Lower leg skin (tissue), 4 donors: ENCODE results near the gene BPIFB2. TPM values are rescaled to one million over a fixed set of nuclear protein-coding genes. Genes with fewer than 3 reads are reported as not detected.

Experiments
- DNase-seq, 2 donors: peaks; one replicate each; pipeline ENCODE4 v3.0.0-alpha.2; 2019; ENCODE audit warnings: low spot score in 2 of 2
- H3K4me3 ChIP-seq: fragments of 200-600 bp; sonication (generic); 2 replicates; pipeline ENCODE4 v1.5.1; 2017; ENCODE audit warnings: mild to moderate bottlenecking, low read depth; ENCODE audit not compliant: poor library complexity, severe bottlenecking
- POLR2A ChIP-seq, 2 donors: fragments of 450-650 bp; IDR thresholded peaks; one replicate each; pipeline ENCODE4 v1.6.1; 2016 to 2017; ENCODE audit warnings: antibody characterized with exemption in 2 of 2, mild to moderate bottlenecking in 1 of 2, moderate library complexity in 1 of 2
- WGBS, 2 donors: methylation state at CpG; one replicate each; pipeline ENCODE4 v1.1.5; 2018; 5-methylcytosine and 5-hydroxymethylcytosine counted together
- intact Hi-C: fragments of 100-400 bp; cut with DNase I; formaldehyde crosslinking; loops from one replicate; pipeline ENCODE4 v1.15.0; 2023; ENCODE audit warnings: low total_unique reads
- total RNA-seq, 4 donors: library from RNA; depleted of rRNA; stranded (reverse); fragments of >200 nt; gene quantifications; one replicate each; pipeline ENCODE4 v1.1.0, GENCODE V29; 2016
- TF ChIP-seq, protein P1 (sequence below), 3 donors: fragments of 450-650 bp; IDR thresholded peaks; one replicate each; pipeline ENCODE4 v1.5.1; 2016; ENCODE audit warnings: antibody characterized with exemption in 3 of 3, mild to moderate bottlenecking in 3 of 3, moderate library complexity in 2 of 3

Gene BPIFB2
- total RNA-seq, 4 donors from 2014 or later, result not detected

DNA sequence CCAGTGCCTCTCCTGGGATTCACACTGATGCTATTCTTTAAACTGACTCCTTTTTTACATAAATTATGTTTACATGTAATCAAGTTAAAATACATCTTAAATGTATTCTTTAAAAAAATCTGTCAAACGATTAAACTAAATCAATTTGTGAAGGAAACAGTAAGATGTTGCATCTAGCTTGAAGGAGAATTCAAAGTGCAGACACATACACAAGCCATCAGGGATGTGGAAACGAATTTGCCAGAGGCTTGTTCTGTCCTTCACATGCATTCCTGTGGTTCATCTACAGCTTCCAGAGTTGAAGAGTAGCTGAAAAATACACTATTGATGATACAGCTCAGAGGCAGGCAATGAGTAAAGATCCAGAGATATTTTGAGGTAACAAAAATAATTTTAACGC is 38.9 kb downstream of the BPIFB2 start:
- WGBS, 2 donors, result 76 to 79% methylated on average over 3 of the region's 3 CpGs
- intact Hi-C loops, result no loop called here
- DNase-seq, result no peak
- TF ChIP-seq, protein P1, sequence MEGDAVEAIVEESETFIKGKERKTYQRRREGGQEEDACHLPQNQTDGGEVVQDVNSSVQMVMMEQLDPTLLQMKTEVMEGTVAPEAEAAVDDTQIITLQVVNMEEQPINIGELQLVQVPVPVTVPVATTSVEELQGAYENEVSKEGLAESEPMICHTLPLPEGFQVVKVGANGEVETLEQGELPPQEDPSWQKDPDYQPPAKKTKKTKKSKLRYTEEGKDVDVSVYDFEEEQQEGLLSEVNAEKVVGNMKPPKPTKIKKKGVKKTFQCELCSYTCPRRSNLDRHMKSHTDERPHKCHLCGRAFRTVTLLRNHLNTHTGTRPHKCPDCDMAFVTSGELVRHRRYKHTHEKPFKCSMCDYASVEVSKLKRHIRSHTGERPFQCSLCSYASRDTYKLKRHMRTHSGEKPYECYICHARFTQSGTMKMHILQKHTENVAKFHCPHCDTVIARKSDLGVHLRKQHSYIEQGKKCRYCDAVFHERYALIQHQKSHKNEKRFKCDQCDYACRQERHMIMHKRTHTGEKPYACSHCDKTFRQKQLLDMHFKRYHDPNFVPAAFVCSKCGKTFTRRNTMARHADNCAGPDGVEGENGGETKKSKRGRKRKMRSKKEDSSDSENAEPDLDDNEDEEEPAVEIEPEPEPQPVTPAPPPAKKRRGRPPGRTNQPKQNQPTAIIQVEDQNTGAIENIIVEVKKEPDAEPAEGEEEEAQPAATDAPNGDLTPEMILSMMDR (IDR thresholded peaks at IDR 0.05), result no peak
- no peak for TF ChIP-seq POLR2A (IDR thresholded peaks at IDR 0.05)
- no peak overlapping the region for H3K4me3 ChIP-seq

DNA sequence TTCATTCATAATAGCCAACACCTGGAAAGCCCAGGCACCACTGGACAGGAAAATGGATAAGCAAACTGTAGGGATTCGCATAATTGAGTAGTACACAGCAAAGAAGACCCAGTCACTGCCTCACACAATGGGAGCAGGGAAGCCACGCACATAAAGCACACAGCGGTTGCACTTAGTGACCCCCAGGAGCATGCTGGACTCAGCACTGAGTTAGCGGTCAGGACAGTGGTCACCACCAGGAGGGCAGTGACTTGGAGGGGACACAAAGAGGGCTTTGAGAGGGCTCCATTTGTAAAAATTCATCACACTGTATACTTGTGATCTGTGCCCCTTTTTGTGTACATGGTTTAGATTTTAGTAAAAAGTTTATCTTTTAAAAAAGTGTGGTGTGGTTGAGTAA is 43.8 kb downstream of the BPIFB2 start:
- 63 to 93% methylated on average over 4 of the region's 4 CpGs for WGBS, 2 donors
- intact Hi-C loops, result no loop called here
- no peak for TF ChIP-seq POLR2A (IDR thresholded peaks at IDR 0.05)
- TF ChIP-seq, protein P1 (IDR thresholded peaks at IDR 0.05), result no peak
- no peak overlapping the region for H3K4me3 ChIP-seq
- no peak for DNase-seq

DNA sequence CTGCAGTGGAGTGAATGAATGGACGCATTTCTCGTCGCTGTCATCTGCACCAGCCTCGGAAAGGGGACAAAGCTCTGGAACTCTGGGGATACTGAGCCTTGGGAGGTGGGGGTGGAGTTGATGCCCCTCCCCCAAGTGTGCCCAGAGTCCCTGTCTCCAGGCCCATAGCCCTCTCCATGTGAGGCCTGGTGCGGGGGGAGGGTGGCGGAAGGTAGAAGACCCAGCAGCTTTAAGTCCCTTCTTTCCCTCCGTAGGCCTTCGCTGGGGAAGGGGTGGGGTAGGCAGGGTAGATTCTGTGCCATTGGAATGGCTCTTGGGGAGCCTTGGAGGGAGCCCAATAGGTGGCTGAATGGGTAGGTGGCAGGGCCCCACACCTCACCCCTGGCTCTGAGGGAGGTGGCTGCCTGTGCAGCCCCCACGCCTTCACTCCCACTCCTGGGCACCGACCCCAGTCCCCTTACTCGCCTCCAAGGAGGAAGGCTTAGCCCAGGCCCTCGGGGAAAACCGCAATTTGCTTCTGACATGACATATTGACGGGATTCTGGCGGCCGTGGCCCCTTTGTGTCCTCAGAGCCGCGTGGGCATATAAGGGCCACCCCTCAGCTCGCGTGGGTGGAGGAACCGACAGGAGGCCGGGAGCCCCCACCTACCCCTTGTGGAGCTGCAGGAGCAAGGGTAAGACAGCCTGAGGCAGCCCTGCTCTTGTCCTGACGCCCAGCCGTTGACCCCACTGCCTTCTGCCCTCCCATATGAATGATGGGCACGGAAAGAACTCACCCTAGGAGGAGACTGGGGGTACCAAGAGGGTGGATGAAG is 46.0 kb downstream of the BPIFB2 start, which contains the start of gene BPIFB3:
Gene BPIFB3, plus strand, starts transcription at position 613 of the 816 bp plus-strand sequence. CDS start 1,533 bp downstream, outside the sequence.
- intact Hi-C loops, result no loop called here
- DNase-seq, result no peak
- WGBS, 2 donors, result 67 to 75% methylated on average over 18 to 22 of the region's 25 CpGs
- H3K4me3 ChIP-seq, result no peak within 1 kb of the TSS
- TF ChIP-seq, protein P1 (IDR thresholded peaks at IDR 0.05), result no peak
- no peak for TF ChIP-seq POLR2A (IDR thresholded peaks at IDR 0.05)

DNA sequence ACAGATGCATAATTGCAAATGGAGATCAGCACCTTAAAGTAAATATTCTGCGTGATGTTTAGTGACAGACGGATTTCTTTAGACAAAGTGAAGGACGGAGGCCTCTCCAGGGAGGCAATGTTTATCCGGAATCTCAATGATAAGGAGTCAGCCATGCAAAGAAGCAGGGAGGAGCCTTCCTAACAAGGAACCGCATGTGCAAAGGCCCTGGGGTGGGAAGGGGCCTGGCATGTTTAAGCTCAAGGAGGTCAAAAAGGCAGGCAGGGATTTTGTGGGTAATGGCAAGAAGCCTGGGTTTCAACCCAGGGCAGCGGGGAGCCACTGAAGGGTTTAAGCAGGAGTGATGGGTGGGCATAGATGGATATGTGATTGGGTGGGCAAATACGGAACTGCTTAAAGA is 46.9 kb downstream of the BPIFB2 start:
- TF ChIP-seq POLR2A (IDR thresholded peaks at IDR 0.05), result no peak
- TF ChIP-seq, protein P1 (IDR thresholded peaks at IDR 0.05), result no peak
- no peak overlapping the region for H3K4me3 ChIP-seq
- intact Hi-C loops, result no loop called here
- DNase-seq, result no peak
- WGBS, 2 donors, result 85 to 88% methylated on average over 7 of the region's 7 CpGs

DNA sequence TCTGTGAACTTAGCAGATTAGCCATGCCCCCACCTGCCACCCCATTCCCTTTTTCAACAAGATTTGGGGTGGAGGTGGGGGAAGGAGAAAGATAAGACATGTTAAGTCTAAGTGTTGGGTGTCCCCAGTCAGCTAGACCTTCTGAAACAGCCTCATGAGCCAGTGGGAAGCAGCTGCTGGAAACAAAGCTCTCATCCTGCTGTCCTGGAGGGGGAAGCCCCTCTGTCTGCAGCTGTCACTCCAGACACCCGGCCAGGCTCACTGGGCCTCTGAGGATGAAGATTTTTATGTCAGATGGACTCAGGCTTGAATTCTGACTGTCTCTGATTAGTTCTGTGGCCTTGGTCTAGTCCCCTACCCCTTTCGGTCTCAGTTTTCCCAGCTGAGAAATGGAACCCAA is 47.3 kb downstream of the BPIFB2 start:
- TF ChIP-seq POLR2A (IDR thresholded peaks at IDR 0.05), result no peak
- TF ChIP-seq, protein P1 (IDR thresholded peaks at IDR 0.05), result no peak
- DNase-seq, result no peak
- 89 to 92% methylated on average over 2 of the region's 2 CpGs for WGBS, 2 donors
- H3K4me3 ChIP-seq, result no peak overlapping the region
- intact Hi-C loops, result no loop called here
